ENCODE results near the gene LSM4.
A peak's percentile ranks its signal among the peaks of the same experiment; 100 is the strongest.

The LSM4 gene

GRCh38 chr19:18306888-18307260 is 16.0 kb downstream of the LSM4 start:
- Histone ChIP-seq H3K4me2 (ENCODE audit: low read depth, low read length, poor library complexity, severe bottlenecking) (no peak overlapping the region), H3K27ac (ENCODE audit: low read depth, low read length) (peak overlapping the region; percentile 39), H3K9ac (ENCODE audit: low read length) (no peak overlapping the region)

GRCh38 chr19:18306209-18306887 is 16.5 kb downstream of the LSM4 start:
- Histone ChIP-seq H4K20me1 (ENCODE audit: low read depth, low read length) (no peaks in the 10 kb centered on the region), H3K27ac (ENCODE audit: low read depth, low read length) (peak overlapping the region; percentile 39), H3K9me2 (replicated peaks; ENCODE audit: insufficient read depth, low read length) (no peaks in the 10 kb centered on the region), H3K9ac (ENCODE audit: low read length) (no peak overlapping the region), H3K79me2 (ENCODE audit: insufficient read depth, low read length) (no peaks in the 10 kb centered on the region), H3K4me2 (ENCODE audit: low read depth, low read length, poor library complexity, severe bottlenecking) (no peak overlapping the region), H3K9me3 (ENCODE audit: insufficient read depth, low read length) (no peaks in the 10 kb centered on the region), H3K36me3 (ENCODE audit: low read length) (no peaks in the 10 kb centered on the region), H3K27me3 (ENCODE audit: low read length) (no peaks in the 10 kb centered on the region), H2AFZ (ENCODE audit: low read depth, low read length, severe bottlenecking) (no peak overlapping the region), H3F3A (ENCODE audit: insufficient read depth) (peaks cover 13% of the 10 kb centered on the region; the same call in 1 of the 2 replicates), H3K4me3 (ENCODE audit: insufficient read depth, low read length, poor library complexity, severe bottlenecking) (no peak overlapping the region)
- TF ChIP-seq EZH2phosphoT487 (conservative IDR thresholded peaks at IDR 0.05; ENCODE audit: low read length) (no peak), CTCF (IDR thresholded peaks at IDR 0.05; ENCODE audit: insufficient read depth, low read length, poor library complexity, severe bottlenecking) (no peak)

More at GRCh38 chr19:18306888-18307260, 16.0 kb downstream of the LSM4 start:
- no peak overlapping the region for H2AFZ ChIP-seq (ENCODE audit: low read depth, low read length, severe bottlenecking)
- H3K9me3 ChIP-seq (ENCODE audit: insufficient read depth, low read length) = no peaks in the 10 kb centered on the region
- no peaks in the 10 kb centered on the region for H3K36me3 ChIP-seq (ENCODE audit: low read length)
- H3K27me3 ChIP-seq (ENCODE audit: low read length) = no peaks in the 10 kb centered on the region
- H3K79me2 ChIP-seq (ENCODE audit: insufficient read depth, low read length) = no peaks in the 10 kb centered on the region
- H3K9me2 ChIP-seq (replicated peaks; ENCODE audit: insufficient read depth, low read length) = no peaks in the 10 kb centered on the region
- no peaks in the 10 kb centered on the region for H4K20me1 ChIP-seq (ENCODE audit: low read depth, low read length)
- TF ChIP-seq CTCF (IDR thresholded peaks at IDR 0.05; ENCODE audit: insufficient read depth, low read length, poor library complexity, severe bottlenecking) (no peak), EZH2phosphoT487 (conservative IDR thresholded peaks at IDR 0.05; ENCODE audit: low read length) (no peak)
- peaks cover 13% of the 10 kb centered on the region; the same call in 1 of the 2 replicates for H3F3A ChIP-seq (ENCODE audit: insufficient read depth)
- H3K4me3 ChIP-seq (ENCODE audit: insufficient read depth, low read length, poor library complexity, severe bottlenecking) = no peak overlapping the region

GRCh38 chr19:18304458-18305310 is 18.2 kb downstream of the LSM4 start:
- Histone ChIP-seq H4K20me1 (ENCODE audit: low read depth, low read length) (no peaks in the 10 kb centered on the region), H3F3A (ENCODE audit: insufficient read depth) (peaks cover 13% of the 10 kb centered on the region; the same call in 1 of the 2 replicates), H3K4me2 (ENCODE audit: low read depth, low read length, poor library complexity, severe bottlenecking) (peak overlapping the region; percentile 44), H3K4me3 (ENCODE audit: insufficient read depth, low read length, poor library complexity, severe bottlenecking) (no peak overlapping the region), H3K27me3 (ENCODE audit: low read length) (no peaks in the 10 kb centered on the region), H3K9ac (ENCODE audit: low read length) (peak overlapping the region; percentile 52), H3K27ac (ENCODE audit: low read depth, low read length) (peak overlapping the region; percentile 78), H3K9me2 (replicated peaks; ENCODE audit: insufficient read depth, low read length) (no peaks in the 10 kb centered on the region), H3K36me3 (ENCODE audit: low read length) (no peaks in the 10 kb centered on the region), H2AFZ (ENCODE audit: low read depth, low read length, severe bottlenecking) (no peak overlapping the region), H3K79me2 (ENCODE audit: insufficient read depth, low read length) (no peaks in the 10 kb centered on the region), H3K9me3 (ENCODE audit: insufficient read depth, low read length) (no peaks in the 10 kb centered on the region)
- TF ChIP-seq CTCF (IDR thresholded peaks at IDR 0.05; ENCODE audit: insufficient read depth, low read length, poor library complexity, severe bottlenecking) (no peak), EZH2phosphoT487 (conservative IDR thresholded peaks at IDR 0.05; ENCODE audit: low read length) (no peak)
